Cortex of kidney (tissue), 1 donor: Measurements from ENCODE around the gene EVA1C.
"Not testable (repeated sequence)": the region's sequence is repeated elsewhere in the genome, so short reads cannot be mapped to it uniquely, and the experiment has no call there.

Experiments used
- DNase-seq: peaks from one replicate; lab custom pipeline; 2025; lab: John Stamatoyannopoulos, UW

EVA1C gene

GRCh38 chr21:32390537-32391224, 21.8 kb upstream of the EVA1C start:
- DNase-seq: not testable (repeated sequence)

GRCh38 chr21:32391755-32392154, 20.8 kb upstream of the EVA1C start:
- no peak for DNase-seq

GRCh38 chr21:32392299-32392879, 20.1 kb upstream of the EVA1C start:
- no peak for DNase-seq

GRCh38 chr21:32392880-32393676, 19.4 kb upstream of the EVA1C start, which contains the start of gene URB1:
Gene URB1, minus strand, starts transcription at chr21:32393012. Its CDS starts 102 bp downstream, at chr21:32392910.
- DNase-seq: no peak

- no peak for DNase-seq
Measured at GRCh38 chr21:32393677-32394001, 18.9 kb upstream of the EVA1C start.

GRCh38 chr21:32403201-32403777, 9.2 kb upstream of the EVA1C start:
- DNase-seq: no peak

- DNase-seq: no peak
Measured at GRCh38 chr21:32406405-32406804, 6.1 kb upstream of the EVA1C start.

GRCh38 chr21:32410291-32410690, 2.2 kb upstream of the EVA1C start:
- no peak for DNase-seq

GRCh38 chr21:32410916-32411315, 1.6 kb upstream of the EVA1C start:
- DNase-seq: no peak

GRCh38 chr21:32411350-32412161, 950 bp upstream of the EVA1C start:
- no peak for DNase-seq

- no peak for DNase-seq
Measured at GRCh38 chr21:32413015-32413504, 554 bp downstream of the EVA1C start.

GRCh38 chr21:32413697-32414578, 1.4 kb downstream of the EVA1C start:
- DNase-seq: no peak

GRCh38 chr21:32414579-32415358, 2.3 kb downstream of the EVA1C start:
- DNase-seq: no peak

- DNase-seq: no peak
Measured at GRCh38 chr21:32415451-32416398, 3.2 kb downstream of the EVA1C start.

- DNase-seq: no peak
Measured at GRCh38 chr21:32418146-32418545, 5.6 kb downstream of the EVA1C start.

- DNase-seq: no peak
Measured at GRCh38 chr21:32422064-32422463, 9.6 kb downstream of the EVA1C start.

GRCh38 chr21:32423320-32424190, 11.0 kb downstream of the EVA1C start:
- no peak for DNase-seq

- no peak for DNase-seq
Measured at GRCh38 chr21:32424191-32424535, 11.7 kb downstream of the EVA1C start.
